HG03571 (cell line): ENCODE measurements around the gene METTL21C.

ENCODE experiments used
- ATAC-seq: cut with Tn5 transposase; IDR thresholded peaks from one replicate; pipeline ENCODE4 v1.9.1; 2021; ENCODE audit not compliant: unreplicated experiment

Gene METTL21C

DNA sequence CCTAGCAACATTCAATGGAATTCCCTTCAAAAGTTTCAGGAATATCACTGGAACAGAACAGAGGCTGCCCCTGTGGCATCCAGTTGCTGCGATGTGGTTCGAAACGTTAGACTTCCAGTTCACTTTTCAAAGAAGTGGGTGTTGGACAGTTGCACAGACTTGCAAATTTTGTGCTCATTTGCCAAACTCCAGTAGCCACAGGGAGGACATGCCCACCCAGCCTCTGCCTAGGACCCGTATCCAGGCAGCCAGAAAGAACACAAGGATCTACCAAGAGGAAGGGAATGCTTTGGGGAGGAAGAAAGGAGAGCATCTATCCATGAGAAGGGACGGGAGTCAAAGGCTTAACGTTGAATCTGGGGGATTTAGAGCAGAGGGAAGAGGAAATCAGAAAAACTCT, at the start of gene METTL21C:
Gene METTL21C (minus strand): TSS at position 108 of the 400 bp plus-strand sequence. CDS start 546 bp downstream, outside the sequence.
- ATAC-seq = no peak

DNA sequence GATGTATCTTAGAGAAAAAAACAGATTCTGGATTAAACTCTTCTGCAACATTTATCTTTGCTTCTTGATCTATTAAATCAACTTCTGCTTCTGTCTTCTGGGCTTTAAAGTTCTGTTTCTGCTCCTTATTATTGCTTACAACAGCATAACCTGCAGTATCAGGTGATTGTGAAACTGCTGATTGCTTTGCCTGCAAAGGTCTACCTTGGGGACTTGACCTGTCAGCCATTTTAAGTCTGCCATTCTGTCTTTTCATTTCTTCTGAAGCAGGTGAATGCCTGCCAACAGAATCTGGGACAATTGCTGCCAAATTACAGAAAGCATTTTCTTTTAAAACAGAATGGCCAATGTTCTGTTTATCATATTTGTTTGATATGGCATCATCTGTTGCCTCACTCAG, 47.7 kb upstream of the METTL21C start:
- ATAC-seq = no peak

DNA sequence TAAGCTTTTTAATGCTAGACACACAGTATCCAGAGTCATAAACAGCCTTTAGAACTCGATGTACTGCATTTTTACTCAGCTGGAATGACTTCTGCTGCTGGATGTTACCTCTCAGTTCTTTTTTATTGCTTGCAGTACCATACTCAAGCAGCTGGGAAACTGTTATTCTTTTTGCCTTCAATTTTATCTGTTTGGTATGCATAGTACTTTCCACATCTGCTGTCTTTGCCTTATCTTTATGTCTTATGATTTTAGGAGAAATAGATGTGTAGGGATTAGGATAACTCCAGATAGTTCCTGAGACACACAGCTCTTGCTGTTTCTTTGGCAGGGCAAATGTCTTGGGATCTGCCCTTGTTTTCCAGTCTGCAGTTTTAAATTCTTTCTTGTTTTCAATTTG, 47.3 kb upstream of the METTL21C start:
- no peak for ATAC-seq

DNA sequence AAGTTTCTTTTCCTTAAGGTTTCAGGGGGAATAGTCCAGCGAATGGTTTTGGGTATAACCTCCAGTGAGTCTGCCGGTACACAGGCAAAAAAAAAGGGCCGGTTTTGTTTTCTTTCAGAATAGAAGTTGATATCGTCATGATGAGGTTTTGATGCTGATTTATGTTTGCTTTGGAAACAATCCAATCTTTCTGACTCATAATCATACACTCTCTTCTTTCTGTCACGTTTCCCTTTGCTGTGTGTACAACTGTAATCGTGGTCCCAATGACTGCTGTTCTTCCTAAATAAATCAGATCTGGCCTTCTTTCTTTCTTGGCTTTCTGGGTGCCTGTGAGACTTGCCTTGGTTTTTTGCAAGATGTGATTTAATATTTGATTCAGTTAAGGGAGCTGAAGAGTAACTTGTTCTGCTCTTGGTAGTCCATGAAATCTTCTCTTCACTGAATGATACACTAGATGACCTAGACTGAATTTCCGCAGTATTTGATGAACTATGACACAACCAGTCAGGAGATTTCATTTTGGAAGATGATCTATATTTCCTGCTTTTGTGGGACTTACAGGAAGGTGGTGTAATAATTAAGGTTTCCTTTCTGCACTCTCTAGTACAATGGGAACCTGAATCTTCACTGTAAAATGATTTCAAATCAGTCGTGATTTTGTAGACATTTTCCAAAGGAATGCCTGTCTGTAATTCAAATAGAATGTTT, 34.9 kb upstream of the METTL21C start:
- no peak for ATAC-seq

DNA sequence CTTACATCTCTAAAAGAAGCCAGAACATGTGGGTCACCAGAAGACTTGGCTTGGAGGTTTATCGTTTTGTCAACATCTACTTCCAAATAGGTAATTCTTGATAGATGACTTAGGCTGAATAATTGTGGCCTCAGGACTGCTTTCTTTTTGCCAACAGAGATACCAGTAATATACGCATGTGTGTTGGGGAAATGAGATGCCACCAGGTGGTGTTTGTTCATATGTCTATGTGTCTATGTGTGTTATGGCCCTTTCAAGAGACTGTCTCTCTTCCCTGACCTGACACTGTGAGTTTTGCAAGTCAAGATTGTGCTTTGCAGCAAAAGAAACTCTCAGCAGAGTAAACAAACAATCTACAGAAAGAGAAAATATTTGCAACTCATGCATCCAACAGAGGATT, 31.6 kb upstream of the METTL21C start:
- no peak for ATAC-seq

DNA sequence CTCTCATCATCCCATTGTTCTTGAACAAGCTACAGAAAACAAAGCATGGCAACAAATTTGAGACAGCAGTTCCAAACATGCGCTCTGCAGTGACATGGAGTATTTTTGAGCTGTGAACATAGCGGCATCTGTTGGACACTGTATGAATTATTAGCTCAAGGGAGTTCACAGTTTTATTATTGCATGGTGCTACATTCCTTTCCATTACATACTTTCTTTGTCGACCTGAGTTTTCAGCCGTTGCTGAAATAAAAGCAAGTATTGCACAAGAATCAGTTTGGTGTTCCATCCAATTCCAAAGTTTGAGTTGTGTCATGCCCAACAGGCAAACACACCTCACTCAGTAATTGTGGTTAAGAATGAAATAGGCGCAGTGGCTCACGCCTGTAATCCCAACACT, 30.1 kb upstream of the METTL21C start:
- ATAC-seq = no peak

DNA sequence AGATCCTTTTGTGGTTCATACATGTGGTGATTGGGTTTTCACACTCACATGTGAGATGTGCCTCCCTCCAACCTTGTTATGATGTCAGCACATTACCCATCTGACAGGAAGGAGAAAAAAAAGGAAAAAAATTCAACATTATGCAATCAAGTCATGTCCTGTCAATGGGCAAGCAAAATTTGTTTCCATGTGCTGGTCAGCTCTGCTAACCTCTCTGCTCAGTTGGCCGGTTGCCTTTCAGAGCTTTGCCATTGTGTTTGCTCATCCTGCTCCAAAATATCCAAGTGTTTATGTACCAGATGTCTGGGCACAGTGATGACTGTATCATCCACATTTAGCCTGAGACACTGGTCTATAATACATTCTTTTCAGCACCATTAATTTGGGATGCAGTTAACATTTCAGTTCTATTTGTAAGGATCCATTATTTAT, 27.0 kb upstream of the METTL21C start:
- ATAC-seq = no peak

DNA sequence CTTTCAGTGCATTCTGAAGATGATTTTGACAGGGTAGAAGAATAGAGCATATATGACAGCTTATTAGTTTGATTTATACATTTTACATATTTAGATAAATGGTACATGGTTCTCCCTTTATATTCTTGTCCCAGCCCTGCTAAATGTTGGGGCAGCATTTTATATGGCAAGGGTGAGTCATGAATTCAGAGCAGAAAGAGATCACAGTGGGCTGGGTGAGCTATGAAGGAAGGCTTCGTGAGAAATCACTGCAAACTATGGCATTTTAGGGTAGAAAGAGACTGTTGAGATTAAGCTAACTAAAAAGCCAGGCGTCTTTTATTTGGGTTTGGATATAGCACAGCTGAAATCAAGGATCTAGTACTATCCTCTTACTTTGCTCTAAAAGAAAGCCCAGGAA, 23.9 kb upstream of the METTL21C start:
- no peak for ATAC-seq

DNA sequence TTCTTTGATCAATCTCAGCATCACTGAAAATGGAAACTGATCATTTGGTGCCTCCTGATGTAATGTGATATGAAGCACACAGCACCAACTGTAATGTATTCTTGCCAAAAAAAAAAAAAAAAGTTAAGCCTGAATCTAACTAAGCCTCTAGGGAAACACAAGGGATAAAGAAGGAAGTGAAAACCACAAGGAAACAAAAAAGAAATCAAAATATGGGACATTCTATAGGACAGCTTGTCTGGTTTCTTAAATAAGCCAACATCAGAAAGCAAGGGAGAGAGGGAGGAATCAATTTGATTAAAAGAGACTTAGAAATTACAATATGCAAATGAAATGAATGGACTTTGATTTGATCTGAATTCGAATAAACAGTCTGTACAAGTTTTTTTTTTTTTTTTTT, 20.6 kb upstream of the METTL21C start:
- ATAC-seq = no peak

DNA sequence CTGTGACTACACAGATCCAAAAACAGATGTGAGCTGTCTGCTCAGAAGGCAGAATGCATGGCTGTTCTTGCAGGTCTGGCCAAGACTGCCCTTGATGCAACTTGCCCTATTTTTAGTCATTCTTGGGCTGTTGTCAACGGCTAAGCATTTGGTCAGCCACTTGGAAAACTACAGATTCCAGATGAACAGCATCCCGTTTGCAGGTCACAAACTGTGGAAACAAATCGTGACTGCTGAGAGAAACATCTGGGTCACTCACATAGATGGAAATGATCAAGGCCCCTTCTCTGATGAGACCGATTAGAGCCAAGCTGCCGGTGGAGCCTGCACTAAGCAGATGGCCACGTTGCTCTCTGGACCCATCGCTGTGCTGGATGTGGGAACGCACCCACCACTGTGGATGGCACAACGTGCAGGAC, 15.4 kb upstream of the METTL21C start:
- no peak for ATAC-seq

DNA sequence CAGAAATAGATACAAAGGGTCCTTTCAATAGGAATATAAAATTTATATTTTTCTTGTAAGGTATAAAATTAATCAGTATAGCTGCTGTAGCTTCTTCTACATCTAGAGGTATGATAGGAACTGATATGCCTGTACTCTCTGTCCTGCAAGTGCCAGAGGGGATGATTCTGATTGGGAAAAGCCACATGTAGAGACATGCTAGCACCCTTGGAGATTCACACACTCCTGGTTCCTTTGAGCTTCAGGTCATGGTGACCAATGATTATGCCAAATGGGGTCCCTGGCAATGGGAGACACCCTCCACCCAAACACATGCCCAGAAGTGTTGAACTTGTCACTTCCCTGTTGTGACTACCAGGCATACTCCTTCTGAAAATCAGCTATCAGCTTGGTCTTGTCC, 14.7 kb upstream of the METTL21C start:
- ATAC-seq = no peak

DNA sequence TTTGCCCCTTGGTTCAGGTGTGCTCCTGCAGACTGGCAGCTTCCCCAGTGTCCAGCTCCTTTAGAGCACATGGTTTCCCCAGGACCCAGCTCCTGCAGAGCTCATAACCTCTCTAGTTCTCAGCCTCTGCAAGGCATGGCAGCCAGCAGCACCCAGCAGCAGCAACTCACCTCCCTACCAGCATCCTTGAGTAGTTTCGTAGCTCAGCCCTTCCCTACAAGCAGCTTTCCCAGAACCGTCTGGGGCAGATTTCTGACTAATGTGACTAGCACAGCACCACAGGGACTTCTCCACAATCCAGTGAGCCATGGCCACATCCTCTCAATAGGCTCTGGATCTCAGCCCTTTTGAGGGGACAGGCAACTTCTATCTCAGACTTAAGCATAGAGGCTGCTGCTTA, 14.1 kb upstream of the METTL21C start:
- ATAC-seq = no peak

DNA sequence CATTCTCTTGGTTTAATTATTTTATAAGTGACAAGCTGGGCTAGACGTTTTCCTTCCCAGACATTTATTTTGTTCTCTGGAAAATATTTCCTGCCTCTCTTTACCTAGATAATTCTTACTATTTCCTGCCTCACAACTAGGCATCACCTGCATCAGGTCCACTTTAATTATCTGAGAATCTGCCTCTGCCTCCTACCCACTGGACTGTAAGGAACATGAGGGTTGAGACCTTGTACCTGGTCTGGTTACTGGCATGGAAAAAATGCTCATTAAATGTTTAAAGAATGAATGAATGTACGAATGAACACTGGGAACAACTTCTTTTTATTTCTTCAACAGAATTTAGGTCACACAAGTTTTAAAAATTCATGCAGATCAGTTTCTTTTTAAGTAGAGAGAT, 13.4 kb upstream of the METTL21C start:
- ATAC-seq = no peak

DNA sequence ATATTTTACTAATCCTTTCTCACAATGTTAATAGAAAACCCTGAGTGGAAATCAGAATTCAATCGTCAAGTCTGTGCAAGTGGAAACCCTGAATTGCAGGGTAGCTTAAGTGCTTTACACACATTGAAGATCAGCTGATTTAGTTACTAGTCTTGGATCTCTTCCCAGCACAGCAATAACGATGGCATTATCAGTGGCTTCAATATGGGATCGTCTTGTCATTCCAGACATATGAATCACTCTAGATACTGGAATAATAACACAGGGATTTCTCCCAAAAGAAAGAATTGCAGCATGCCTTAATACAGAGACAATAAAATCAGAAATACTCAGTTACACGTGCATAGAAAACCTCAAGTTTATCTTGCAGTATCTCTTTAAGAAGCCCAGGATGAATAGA, 12.6 kb upstream of the METTL21C start:
- ATAC-seq = no peak

DNA sequence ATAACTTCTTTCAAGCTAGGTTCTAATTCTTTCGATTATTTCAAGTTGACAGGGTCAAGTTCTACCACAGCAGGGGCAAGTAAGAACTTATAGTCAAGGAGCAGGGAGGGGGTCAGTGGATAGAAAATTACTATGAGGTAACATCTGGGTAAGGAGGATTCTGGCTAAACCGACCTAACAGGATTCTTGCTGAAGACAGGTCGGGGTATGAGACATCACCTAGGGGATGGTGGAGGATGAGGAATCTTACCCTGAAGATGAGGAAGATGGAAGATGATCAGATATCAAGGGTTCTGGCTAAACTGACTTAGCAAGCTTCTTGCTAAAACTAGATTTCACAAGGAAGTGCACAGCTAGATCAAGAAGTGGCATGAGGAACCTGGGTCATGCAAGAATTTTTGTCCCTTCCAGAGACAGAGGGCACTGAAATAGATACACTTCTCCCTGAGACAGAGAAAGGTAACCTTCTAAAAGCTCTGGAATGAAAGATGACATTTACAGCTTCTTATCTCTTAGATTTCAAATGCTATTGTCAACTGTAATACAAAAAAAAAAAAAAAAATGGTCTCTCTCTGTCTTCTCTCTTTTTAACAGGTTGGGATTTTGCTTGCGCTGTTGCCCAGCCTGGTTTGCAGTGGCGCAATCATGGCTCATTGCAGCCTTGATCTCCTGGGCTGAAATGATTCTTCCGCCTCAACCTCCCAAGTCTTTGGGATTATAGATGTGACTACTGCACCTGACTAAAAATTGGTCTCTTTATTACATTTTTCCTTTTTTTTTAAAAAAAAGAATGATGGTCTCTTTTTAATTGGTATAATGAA, 9.6 kb upstream of the METTL21C start:
- no peak for ATAC-seq

DNA sequence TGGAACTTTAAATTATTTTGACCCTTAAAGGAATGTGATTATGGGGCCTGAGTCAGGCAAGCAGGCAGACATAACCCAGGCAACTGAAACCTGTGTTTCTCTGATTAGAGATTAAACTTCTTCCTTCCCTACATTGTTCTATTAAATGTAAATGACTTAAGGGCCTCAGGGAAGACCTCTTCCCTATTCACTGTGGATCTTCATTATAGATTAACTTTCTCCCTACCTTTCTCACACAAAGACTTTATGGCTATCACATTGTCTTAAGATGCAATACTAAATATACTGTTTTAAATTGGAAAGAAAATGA, 8.8 kb upstream of the METTL21C start:
- ATAC-seq = no peak

DNA sequence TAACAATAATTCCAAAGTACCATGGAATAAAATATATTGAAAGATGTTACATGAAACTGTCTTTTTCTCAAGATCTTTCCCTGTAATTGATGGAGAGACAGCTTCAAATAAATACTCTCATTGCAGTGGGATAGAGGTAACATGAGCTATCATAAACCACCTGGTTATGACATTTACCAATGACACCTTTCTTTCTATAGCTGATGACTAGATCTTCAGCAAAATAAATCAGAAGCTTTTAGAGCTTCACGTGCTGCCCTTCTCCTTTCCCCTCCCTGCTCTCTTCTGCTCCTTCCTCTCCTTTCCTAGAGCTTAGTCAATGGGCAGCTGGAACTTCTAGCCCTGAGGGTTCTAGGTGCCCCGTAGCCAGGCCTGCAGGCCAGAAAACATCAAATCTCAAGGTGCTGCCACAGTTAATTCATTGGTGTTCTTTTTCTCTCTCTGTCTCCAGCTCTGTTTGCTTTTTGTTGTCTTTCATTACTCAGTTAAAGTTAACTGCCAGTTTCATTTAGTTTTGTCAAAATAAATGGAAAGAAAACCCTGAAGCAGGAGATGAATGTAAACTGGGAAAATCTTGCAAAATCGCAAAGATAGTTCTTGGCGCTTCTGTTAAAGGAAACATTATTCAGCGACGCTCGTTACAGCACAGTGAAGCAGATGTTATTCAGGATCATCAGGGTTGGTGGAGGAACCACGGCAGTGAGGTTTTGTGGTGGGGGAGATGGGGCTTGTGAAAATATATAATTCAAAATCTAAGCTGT, 8.3 kb upstream of the METTL21C start:
- ATAC-seq = no peak

DNA sequence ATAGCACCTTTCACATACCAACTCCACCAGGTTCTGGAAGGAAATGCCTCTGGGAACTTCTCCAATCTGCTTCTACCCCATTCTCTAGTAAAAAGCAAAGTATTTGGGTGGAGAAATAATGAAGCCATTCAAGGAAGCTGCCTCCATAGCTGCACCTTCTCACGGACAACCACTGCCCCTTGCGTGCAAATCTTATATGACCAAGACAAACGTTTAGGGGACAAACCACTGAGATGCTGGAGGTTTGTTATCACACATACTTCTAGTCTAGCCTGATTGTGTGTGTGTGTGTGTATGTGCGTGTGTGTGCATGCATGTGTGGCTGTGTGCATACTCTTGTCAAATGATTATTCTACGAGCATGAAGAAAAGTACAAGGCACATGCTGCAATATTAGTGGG, 6.5 kb upstream of the METTL21C start:
- ATAC-seq = no peak

DNA sequence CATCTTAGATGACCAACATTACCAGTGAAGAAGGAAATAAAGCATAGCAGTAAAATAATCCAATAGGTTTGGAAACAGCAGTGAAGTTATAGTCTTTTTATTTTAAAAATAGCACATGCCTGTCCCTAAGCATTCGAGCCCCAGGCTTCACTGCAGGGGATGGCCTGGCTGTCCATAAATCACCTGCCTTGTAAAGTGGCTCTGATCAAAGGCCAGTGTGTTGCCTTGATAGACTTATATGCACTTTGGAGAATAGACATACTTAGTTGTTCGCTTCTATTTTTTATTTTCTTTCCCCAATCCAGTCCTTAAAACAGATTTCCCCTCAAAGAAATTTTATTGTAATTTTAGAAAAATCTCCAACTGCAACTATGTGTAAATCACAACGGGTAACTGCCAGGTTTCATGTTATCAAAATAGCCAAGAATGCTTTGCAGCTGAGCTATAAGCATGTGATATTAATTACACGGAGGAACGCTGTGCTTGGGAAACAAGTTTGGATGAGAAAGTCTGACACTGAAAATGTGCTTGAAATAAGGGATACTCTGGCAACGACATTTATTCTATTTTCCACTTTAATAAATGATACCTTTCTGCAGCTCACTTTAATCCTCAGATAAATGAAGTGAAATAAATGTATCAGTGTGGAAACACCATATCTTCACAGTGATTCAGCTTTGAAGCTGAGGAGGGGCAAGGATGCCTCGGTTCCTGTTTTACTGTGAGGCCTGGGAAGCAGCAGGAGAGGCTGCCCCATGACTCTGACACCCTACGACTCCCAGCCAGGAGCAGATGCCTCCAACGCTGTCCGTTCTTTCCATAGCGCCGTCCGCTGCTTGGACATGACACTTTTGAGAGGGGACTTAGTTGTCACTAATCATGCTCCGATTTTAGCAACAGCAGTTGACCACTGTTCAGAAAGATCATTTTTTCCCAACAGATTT, 5.5 kb upstream of the METTL21C start:
- no peak for ATAC-seq

DNA sequence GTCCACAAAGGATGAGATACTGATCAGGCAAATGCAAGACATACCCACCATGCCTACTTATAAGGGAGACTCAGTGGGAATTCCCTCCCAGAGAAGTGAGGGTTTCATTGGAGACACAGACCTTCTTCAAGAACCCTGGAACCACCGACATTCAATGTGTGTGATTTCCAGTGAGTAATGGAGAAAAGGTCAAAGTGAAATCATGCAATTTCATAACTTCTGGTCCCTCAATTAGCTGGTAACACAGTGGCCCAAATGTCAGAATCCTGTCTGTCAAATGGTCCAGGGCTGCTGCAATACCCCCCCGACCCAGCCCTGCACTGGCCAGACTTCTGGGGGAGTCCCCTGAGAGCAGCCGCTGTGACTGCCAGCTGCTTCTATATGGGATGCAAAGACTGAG, 4.7 kb upstream of the METTL21C start:
- ATAC-seq = no peak

DNA sequence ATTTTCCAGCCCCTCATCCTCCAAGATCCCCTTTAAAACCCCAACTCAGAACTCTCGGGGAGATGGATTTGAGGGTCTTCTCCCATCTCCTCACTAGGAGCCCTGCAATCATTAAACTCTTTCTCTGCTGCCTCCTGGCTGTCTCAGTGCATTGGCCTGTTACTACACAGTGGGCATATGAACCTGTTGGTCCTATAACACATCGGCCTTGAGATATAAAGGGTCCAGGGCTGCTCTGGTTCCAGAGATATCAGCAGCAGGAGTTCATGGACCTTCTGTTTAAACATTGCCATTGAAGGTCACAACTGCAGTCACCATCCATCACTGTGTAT, 3.8 kb upstream of the METTL21C start:
- ATAC-seq = no peak
